Astrocyte (in vitro differentiated cells and primary cell): Measurements from ENCODE around the gene MKKS. TPM values are rescaled to one million over a fixed set of nuclear protein-coding genes. Genes with fewer than 3 reads are reported as not detected.
A peak's percentile ranks its signal among the peaks of the same experiment; 100 is the strongest.

Experiments
- DNase-seq: peaks from one replicate; pipeline ENCODE4 v3.0.0-alpha.2; 2010; ENCODE audit warnings: low read depth
- FAIRE-seq: peaks from 2 replicates; lab custom pipeline; 2011; peaks lifted over from hg19 to GRCh38; lab: Jason Lieb, UNC
- H2AFZ ChIP-seq: 2 replicates; pipeline ENCODE4 v1.6.0; 2012; ENCODE audit warnings: low read depth, low read length, inconsistent platforms
- H3K27ac ChIP-seq: 2 replicates; pipeline ENCODE4 v1.5.1; 2011; ENCODE audit warnings: low read depth, low read length, inconsistent platforms
- H3K27me3 ChIP-seq: 2 replicates; pipeline ENCODE4 v1.6.0; 2011; ENCODE audit warnings: low read length, inconsistent platforms; ENCODE audit not compliant: insufficient read depth
- H3K36me3 ChIP-seq: 2 replicates; pipeline ENCODE4 v1.5.1; 2011; ENCODE audit warnings: low read length, inconsistent platforms; ENCODE audit not compliant: insufficient read depth
- H3K4me1 ChIP-seq: 2 replicates; pipeline ENCODE4 v1.5.1; 2011; ENCODE audit warnings: low read length, inconsistent platforms; ENCODE audit not compliant: insufficient read depth
- H3K4me2 ChIP-seq: 2 replicates; pipeline ENCODE4 v1.6.0; 2012; ENCODE audit warnings: low read length, inconsistent platforms
- H3K4me3 ChIP-seq: 2 replicates; pipeline ENCODE4 v1.5.1; 2011; ENCODE audit warnings: low read depth, mild to moderate bottlenecking, low read length, inconsistent platforms; ENCODE audit not compliant: insufficient read depth
- H3K79me2 ChIP-seq: 2 replicates; pipeline ENCODE4 v1.6.0; 2012; ENCODE audit warnings: mild to moderate bottlenecking, low read length, inconsistent platforms; ENCODE audit not compliant: insufficient read depth
- H3K9ac ChIP-seq: 2 replicates; pipeline ENCODE4 v1.6.0; 2012; ENCODE audit warnings: mild to moderate bottlenecking, low read length, inconsistent platforms
- H3K9me3 ChIP-seq: 2 replicates; pipeline ENCODE4 v1.5.1; 2012; ENCODE audit warnings: low read depth, mild to moderate bottlenecking, low read length, inconsistent platforms; ENCODE audit not compliant: insufficient read depth
- H4K20me1 ChIP-seq: 2 replicates; pipeline ENCODE4 v1.6.0; 2012; ENCODE audit warnings: low read length, inconsistent platforms; ENCODE audit not compliant: insufficient read depth
- H3K27ac Mint-ChIP-seq: one replicate; pipeline ENCODE4 v1.8.0; 2021; ENCODE audit warnings: mild to moderate bottlenecking, mixed read lengths; ENCODE audit not compliant: unreplicated experiment
- H3K27me3 Mint-ChIP-seq: one replicate; pipeline ENCODE4 v1.8.0; 2021; ENCODE audit warnings: low read depth, mixed read lengths; ENCODE audit not compliant: unreplicated experiment
- H3K36me3 Mint-ChIP-seq: one replicate; pipeline ENCODE4 v1.8.0; 2021; ENCODE audit warnings: low read depth, mixed read lengths; ENCODE audit not compliant: unreplicated experiment
- H3K4me1 Mint-ChIP-seq: one replicate; pipeline ENCODE4 v1.8.0; 2021; ENCODE audit warnings: low read depth, mixed read lengths; ENCODE audit not compliant: unreplicated experiment
- H3K4me3 Mint-ChIP-seq: one replicate; pipeline ENCODE4 v1.8.0; 2021; ENCODE audit warnings: mild to moderate bottlenecking, moderate library complexity, mixed read lengths; ENCODE audit not compliant: unreplicated experiment
- H3K9me3 Mint-ChIP-seq: one replicate; pipeline ENCODE4 v1.8.0; 2021; ENCODE audit warnings: mild to moderate bottlenecking, mixed read lengths; ENCODE audit not compliant: unreplicated experiment
- EZH2 ChIP-seq: IDR thresholded peaks from 2 replicates; pipeline ENCODE4 v1.6.1; 2012; ENCODE audit warnings: mild to moderate bottlenecking, low read length, inconsistent platforms; ENCODE audit not compliant: insufficient read depth
- total RNA-seq: library from RNA; stranded (reverse); gene quantifications from 2 replicates; pipeline ENCODE4 v1.2.1, GENCODE V29; 2021
- TF ChIP-seq, protein P1 (sequence below): IDR thresholded peaks from 2 replicates; pipeline ENCODE4 v1.5.1; 2011; ENCODE audit warnings: low read depth, mild to moderate bottlenecking, inconsistent platforms, low read length, moderate library complexity; ENCODE audit not compliant: insufficient read depth

MKKS gene
- total RNA-seq, 1 donor from 2014 or later = 13.4 TPM

DNA sequence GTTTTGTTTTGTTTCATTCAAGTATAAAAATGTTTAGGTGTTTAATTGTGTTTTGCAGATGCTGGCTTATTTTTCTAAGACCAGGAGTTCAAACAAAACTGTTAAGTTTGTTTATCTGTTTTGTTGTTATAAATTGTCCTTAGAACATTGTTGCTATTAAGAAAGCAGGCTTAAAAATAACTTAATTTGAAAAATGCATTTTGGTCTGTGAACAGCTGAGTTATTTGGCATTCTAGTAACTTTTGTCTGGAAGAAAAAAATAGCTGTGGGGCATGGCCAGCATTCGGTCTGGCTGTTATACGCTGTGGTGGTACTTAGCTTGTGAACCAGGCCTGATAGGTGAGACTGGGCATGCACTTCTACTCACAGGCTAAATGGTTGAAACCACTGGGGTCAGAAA lies 38.8 kb upstream of the MKKS start:
- Histone ChIP-seq H3K4me1 (peaks cover 3% of the 10 kb centered on the region), H3K9ac (no peak overlapping the region), H3K27me3 (no peaks in the 10 kb centered on the region), H3K79me2 (no peaks in the 10 kb centered on the region), H4K20me1 (no peaks in the 10 kb centered on the region), H3K4me2 (no peak overlapping the region), H3K27ac (no peak overlapping the region), H3K9me3 (no peaks in the 10 kb centered on the region), H3K4me3 (no peak overlapping the region), H2AFZ (no peak overlapping the region), H3K36me3 (no peaks in the 10 kb centered on the region)
- H3K9me3 Mint-ChIP-seq = no peaks in the 10 kb centered on the region
- no peak overlapping the region for H3K4me3 Mint-ChIP-seq
- H3K27me3 Mint-ChIP-seq = no peaks in the 10 kb centered on the region
- FAIRE-seq (no peak), DNase-seq (no peak)
- TF ChIP-seq EZH2 = no peak
- no peak overlapping the region for H3K27ac Mint-ChIP-seq
- H3K4me1 Mint-ChIP-seq = peaks cover 30% of the 10 kb centered on the region
- H3K36me3 Mint-ChIP-seq = peaks cover 1% of the 10 kb centered on the region

DNA sequence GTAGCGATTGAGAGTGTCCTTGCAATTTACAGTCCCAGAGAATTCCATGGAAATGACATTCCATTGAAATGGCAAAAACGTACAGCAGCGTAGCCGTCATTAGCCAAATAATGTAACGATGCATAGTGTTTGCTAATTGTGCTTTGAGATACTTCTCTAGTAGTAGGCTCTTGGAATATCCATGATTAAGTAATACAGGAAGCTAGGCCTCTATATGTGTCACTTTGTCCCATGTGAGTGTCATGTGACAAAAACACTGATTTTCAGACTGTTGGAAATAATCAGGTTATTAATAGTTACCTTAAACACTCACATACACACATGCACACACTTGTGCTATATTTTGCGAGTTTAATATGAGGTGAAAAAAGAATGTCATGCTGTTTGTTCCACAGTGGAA lies 36.3 kb upstream of the MKKS start:
- H3K79me2 ChIP-seq = no peaks in the 10 kb centered on the region
- no peaks in the 10 kb centered on the region for H3K27me3 ChIP-seq
- no peak overlapping the region for H3K27ac ChIP-seq
- H3K9me3 ChIP-seq = no peaks in the 10 kb centered on the region
- FAIRE-seq = no peak
- Mint-ChIP-seq H3K4me3 (no peak overlapping the region), H3K27me3 (no peaks in the 10 kb centered on the region), H3K27ac (no peak overlapping the region), H3K9me3 (no peaks in the 10 kb centered on the region), H3K4me1 (peaks cover 47% of the 10 kb centered on the region), H3K36me3 (no peaks in the 10 kb centered on the region)
- TF ChIP-seq EZH2 = no peak
- TF ChIP-seq, protein P1, sequence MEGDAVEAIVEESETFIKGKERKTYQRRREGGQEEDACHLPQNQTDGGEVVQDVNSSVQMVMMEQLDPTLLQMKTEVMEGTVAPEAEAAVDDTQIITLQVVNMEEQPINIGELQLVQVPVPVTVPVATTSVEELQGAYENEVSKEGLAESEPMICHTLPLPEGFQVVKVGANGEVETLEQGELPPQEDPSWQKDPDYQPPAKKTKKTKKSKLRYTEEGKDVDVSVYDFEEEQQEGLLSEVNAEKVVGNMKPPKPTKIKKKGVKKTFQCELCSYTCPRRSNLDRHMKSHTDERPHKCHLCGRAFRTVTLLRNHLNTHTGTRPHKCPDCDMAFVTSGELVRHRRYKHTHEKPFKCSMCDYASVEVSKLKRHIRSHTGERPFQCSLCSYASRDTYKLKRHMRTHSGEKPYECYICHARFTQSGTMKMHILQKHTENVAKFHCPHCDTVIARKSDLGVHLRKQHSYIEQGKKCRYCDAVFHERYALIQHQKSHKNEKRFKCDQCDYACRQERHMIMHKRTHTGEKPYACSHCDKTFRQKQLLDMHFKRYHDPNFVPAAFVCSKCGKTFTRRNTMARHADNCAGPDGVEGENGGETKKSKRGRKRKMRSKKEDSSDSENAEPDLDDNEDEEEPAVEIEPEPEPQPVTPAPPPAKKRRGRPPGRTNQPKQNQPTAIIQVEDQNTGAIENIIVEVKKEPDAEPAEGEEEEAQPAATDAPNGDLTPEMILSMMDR = no peak
- no peak overlapping the region for H3K9ac ChIP-seq
- no peaks in the 10 kb centered on the region for H3K36me3 ChIP-seq
- H3K4me3 ChIP-seq = no peak overlapping the region
- H2AFZ ChIP-seq = no peak overlapping the region
- no peaks in the 10 kb centered on the region for H4K20me1 ChIP-seq
- peaks cover 8% of the 10 kb centered on the region for H3K4me1 ChIP-seq
- no peak for DNase-seq
- H3K4me2 ChIP-seq = no peak overlapping the region

DNA sequence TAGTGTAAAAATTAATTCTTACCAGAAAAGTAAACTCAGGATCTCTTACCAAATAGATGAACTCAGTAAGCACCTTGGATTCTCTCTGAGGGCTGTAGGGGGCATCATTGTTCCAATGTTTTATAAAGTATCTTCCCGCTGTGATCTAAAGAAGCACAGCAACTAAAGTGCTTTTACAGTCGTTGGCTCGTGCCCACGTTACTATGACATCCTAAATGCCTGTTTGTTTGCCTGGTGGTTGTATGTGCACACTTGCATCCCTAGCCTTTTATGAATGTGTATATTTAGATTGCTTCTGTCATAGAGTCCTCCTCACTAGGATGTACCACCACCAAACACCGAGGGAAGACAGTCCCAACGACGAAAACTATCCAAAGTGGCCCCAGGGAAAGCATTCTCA lies 35.6 kb upstream of the MKKS start:
- TF ChIP-seq, protein P1 = peak; percentile 70
- TF ChIP-seq EZH2 = no peak
- H3K27ac Mint-ChIP-seq = no peak overlapping the region
- Histone ChIP-seq H3K4me2 (peak overlapping the region; percentile 19), H3K9me3 (no peaks in the 10 kb centered on the region), H3K4me3 (no peak overlapping the region), H3K27me3 (no peaks in the 10 kb centered on the region), H3K79me2 (no peaks in the 10 kb centered on the region), H2AFZ (no peak overlapping the region), H4K20me1 (no peaks in the 10 kb centered on the region), H3K36me3 (no peaks in the 10 kb centered on the region), H3K9ac (no peak overlapping the region), H3K27ac (no peak overlapping the region), H3K4me1 (peaks cover 8% of the 10 kb centered on the region)
- H3K9me3 Mint-ChIP-seq = no peaks in the 10 kb centered on the region
- DNase-seq (peak; percentile 69), FAIRE-seq (no peak)
- H3K4me3 Mint-ChIP-seq = no peak overlapping the region
- peaks cover 47% of the 10 kb centered on the region for H3K4me1 Mint-ChIP-seq
- H3K36me3 Mint-ChIP-seq = peaks cover 2% of the 10 kb centered on the region
- H3K27me3 Mint-ChIP-seq = no peaks in the 10 kb centered on the region
